K562 (cell line): Measurements from ENCODE around the gene LBHD1. TPM values are rescaled to one million over a fixed set of nuclear protein-coding genes. Genes with fewer than 3 reads are reported as not detected.

ENCODE experiments used
- AFF1 ChIP-seq, 2 experiments: fragments of 450-650 bp; IDR thresholded peaks; 2 replicates each; pipeline ENCODE4 v1.6.1; 2018; ENCODE audit warnings: mild to moderate bottlenecking in 2 of 2, low read depth in 1 of 2; ENCODE audit not compliant: partially characterized antibody in 2 of 2
- ATF7 ChIP-seq: fragments of 450-650 bp; IDR thresholded peaks from 2 replicates; pipeline ENCODE4 v1.7.1; 2014; ENCODE audit warnings: mild to moderate bottlenecking, moderate library complexity
- BHLHE40 ChIP-seq: IDR thresholded peaks from 2 replicates; pipeline ENCODE4 v1.6.1; 2011; ENCODE audit warnings: low read length, improper control_type of control experiment
- CREM ChIP-seq: IDR thresholded peaks from 2 replicates; pipeline ENCODE4 v1.6.1; 2014; ENCODE audit warnings: antibody characterized with exemption, low read depth
- CTCF ChIP-seq, 3 experiments: IDR thresholded peaks in 2 of 3; conservative IDR thresholded peaks in 1 of 3; 2 replicates each; pipeline ENCODE4 v1.5.1; 2011 to 2012; ENCODE audit warnings: low read length in 3 of 3, mild to moderate bottlenecking in 3 of 3, control low read depth in 2 of 3, improper control_type of control experiment in 1 of 3, inconsistent platforms in 1 of 3, low read depth in 1 of 3, mixed read lengths in 1 of 3, moderate library complexity in 1 of 3; ENCODE audit not compliant: insufficient read depth in 2 of 3
- DEAF1 ChIP-seq: fragments of 450-650 bp; formaldehyde crosslinking; IDR thresholded peaks from 2 replicates; pipeline ENCODE4 v1.4.0; 2020; ENCODE audit warnings: mild to moderate bottlenecking, moderate library complexity
- EGR1 ChIP-seq: fragments of 450-650 bp; conservative IDR thresholded peaks from 2 replicates; pipeline ENCODE4 v1.6.1; 2017; ENCODE audit warnings: mild to moderate bottlenecking
- ERF ChIP-seq: fragments of 450-650 bp; formaldehyde crosslinking; IDR thresholded peaks from 2 replicates; pipeline ENCODE4 v1.4.0; 2020; ENCODE audit warnings: mild to moderate bottlenecking, mixed read lengths
- MAFG ChIP-seq: fragments of 450-650 bp; conservative IDR thresholded peaks from 2 replicates; pipeline ENCODE4 v1.6.1; 2016; ENCODE audit warnings: missing genetic modification characterization, missing compliant biosample characterization
- RCOR1 ChIP-seq, 2 experiments: IDR thresholded peaks; 2 replicates each; pipeline ENCODE4 v1.6.1; 2012; ENCODE audit warnings: low read depth in 2 of 2, low read length in 2 of 2, borderline replicate concordance in 1 of 2, improper control_type of control experiment in 1 of 2
- SP1 ChIP-seq: sonication (generic); formaldehyde crosslinking; IDR thresholded peaks from 2 replicates; pipeline ENCODE4 v1.8.1; 2022; ENCODE audit warnings: mild to moderate bottlenecking, missing genetic modification reagents
- STAT6 ChIP-seq: sonication (generic); formaldehyde crosslinking; IDR thresholded peaks from 2 replicates; pipeline ENCODE4 v1.8.1; 2023; ENCODE audit warnings: mild to moderate bottlenecking, missing genetic modification reagents
- XRCC4 ChIP-seq: IDR thresholded peaks from one replicate; pipeline ENCODE4 v1.6.1; 2011; ENCODE audit not compliant: insufficient read depth, insufficient read length; ENCODE audit errors: extremely low read depth
- ZKSCAN1 ChIP-seq: fragments of 150-350 bp; IDR thresholded peaks from 2 replicates; pipeline ENCODE4 v1.6.1; 2016; ENCODE audit warnings: low read depth, low read length
- polyA plus RNA-seq, 8 experiments: library from polyadenylated mRNA; depleted of rRNA in 4 of 8; stranded (reverse) in 5 of 8; unstranded in 3 of 8; fragments of >200 nt; fragmentation: Nextera tagmentation in 2 of 8; fragmentation: Illumina TruSeq in 1 of 8; extraction: Ambion mirVana in 2 of 8; extraction: Trizol in 1 of 8; gene quantifications; 2 replicates each; pipeline versions ENCODE4 v1.2.1 to v1.2.3, GENCODE V29; 2011 to 2014; ENCODE audit warnings: inconsistent platforms in 1 of 8, missing spikeins in 1 of 8
- total RNA-seq, 7 experiments: library from RNA; depleted of rRNA in 6 of 7; stranded (reverse); fragments of >200 nt in 6 of 7; fragmentation: Illumina TruSeq in 2 of 7; extraction: Trizol in 2 of 7; gene quantifications; 2 replicates each; pipeline versions ENCODE4 v1.2.1 to v1.2.3, GENCODE V29; 2011 to 2021; ENCODE audit warnings: low replicate concordance in 1 of 7

The LBHD1 gene
- total and polyA plus RNA-seq, 9 of the 15 experiments (the other 6 are each of a cell fraction or from before 2014, with no cell fraction given): 2.6 to 28.0 (median 12.5) TPM

- TF ChIP-seq AFF1 (IDR thresholded peaks at IDR 0.05; ENCODE audit: low read depth in 1 of 2, partially characterized antibody in 2 of 2) (no peak), CREM (peak; percentile 42), ATF7 (0 out of 2 replicates have a peak, but pooled peaks have one; percentile 13), SP1 (CRISPR knock-in tag) (no peak), RCOR1 (IDR thresholded peaks at IDR 0.05; ENCODE audit: borderline replicate concordance in 1 of 2, low read depth in 2 of 2, low read length in 2 of 2) (peak in 1 of 2 experiments; percentile 55; a peak in 2 of 4 replicates), ERF (CRISPR knock-in tag) (no peak), CTCF (IDR thresholded peaks at IDR 0.05 in 2 of 3, conservative IDR thresholded peaks at IDR 0.05 in 1 of 3; ENCODE audit: insufficient read depth in 2 of 3, low read depth in 1 of 3, low read length in 3 of 3) (peak; percentile 87 to 90 (median 87)), STAT6 (CRISPR knock-in tag) (0 out of 2 replicates have a peak, but pooled peaks have one; percentile 33), MAFG (tag) (peak; percentile 16; the same call in 1 of the 2 replicates), DEAF1 (CRISPR knock-in tag) (peak; percentile 66), EGR1 (peak; percentile 60), XRCC4 (no peak), BHLHE40 (peak; percentile 32; the same call in 1 of the 2 replicates), ZKSCAN1 (no peak)
Observed at GRCh38 chr11:62694455-62695167, 22.5 kb upstream of the LBHD1 start (continued).
